Activated T-helper 9 cell treated with anti-CD3 and anti-CD28 coated beads, Interleukin-2, amount 50 U/mL, for 16 hours (primary cell): ENCODE data around the gene NCAPD2.

Experiments used
- DNase-seq: peaks from one replicate; pipeline ENCODE4 v3.0.0-alpha.2; 2020; ENCODE audit warnings: low read depth

Gene NCAPD2

DNA sequence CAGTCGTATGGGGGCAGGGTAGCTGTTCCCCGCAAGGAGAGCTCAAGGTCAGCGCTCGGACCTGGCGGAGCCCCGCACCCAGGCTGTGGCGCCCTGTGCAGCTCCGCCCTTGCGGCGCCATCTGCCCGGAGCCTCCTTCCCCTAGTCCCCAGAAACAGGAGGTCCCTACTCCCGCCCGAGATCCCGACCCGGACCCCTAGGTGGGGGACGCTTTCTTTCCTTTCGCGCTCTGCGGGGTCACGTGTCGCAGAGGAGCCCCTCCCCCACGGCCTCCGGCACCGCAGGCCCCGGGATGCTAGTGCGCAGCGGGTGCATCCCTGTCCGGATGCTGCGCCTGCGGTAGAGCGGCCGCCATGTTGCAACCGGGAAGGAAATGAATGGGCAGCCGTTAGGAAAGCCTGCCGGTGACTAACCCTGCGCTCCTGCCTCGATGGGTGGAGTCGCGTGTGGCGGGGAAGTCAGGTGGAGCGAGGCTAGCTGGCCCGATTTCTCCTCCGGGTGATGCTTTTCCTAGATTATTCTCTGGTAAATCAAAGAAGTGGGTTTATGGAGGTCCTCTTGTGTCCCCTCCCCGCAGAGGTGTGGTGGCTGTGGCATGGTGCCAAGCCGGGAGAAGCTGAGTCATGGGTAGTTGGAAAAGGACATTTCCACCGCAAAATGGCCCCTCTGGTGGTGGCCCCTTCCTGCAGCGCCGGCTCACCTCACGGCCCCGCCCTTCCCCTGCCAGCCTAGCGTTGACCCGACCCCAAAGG is 41.2 kb downstream of the NCAPD2 start:
- peak; percentile 71 for DNase-seq

DNA sequence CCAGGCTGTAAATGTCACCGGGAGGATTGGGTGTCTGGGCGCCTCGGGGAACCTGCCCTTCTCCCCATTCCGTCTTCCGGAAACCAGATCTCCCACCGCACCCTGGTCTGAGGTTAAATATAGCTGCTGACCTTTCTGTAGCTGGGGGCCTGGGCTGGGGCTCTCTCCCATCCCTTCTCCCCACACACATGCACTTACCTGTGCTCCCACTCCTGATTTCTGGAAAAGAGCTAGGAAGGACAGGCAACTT is 41.7 kb downstream of the NCAPD2 start:
- DNase-seq = no peak

DNA sequence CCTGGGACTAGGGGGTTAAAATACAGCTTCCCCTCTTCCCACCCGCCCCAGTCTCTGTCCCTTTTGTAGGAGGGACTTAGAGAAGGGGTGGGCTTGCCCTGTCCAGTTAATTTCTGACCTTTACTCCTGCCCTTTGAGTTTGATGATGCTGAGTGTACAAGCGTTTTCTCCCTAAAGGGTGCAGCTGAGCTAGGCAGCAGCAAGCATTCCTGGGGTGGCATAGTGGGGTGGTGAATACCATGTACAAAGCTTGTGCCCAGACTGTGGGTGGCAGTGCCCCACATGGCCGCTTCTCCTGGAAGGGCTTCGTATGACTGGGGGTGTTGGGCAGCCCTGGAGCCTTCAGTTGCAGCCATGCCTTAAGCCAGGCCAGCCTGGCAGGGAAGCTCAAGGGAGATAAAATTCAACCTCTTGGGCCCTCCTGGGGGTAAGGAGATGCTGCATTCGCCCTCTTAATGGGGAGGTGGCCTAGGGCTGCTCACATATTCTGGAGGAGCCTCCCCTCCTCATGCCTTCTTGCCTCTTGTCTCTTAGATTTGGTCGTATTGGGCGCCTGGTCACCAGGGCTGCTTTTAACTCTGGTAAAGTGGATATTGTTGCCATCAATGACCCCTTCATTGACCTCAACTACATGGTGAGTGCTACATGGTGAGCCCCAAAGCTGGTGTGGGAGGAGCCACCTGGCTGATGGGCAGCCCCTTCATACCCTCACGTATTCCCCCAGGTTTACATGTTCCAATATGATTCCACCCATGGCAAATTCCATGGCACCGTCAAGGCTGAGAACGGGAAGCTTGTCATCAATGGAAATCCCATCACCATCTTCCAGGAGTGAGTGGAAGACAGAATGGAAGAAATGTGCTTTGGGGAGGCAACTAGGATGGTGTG is 42.3 kb downstream of the NCAPD2 start:
- DNase-seq = no peak

DNA sequence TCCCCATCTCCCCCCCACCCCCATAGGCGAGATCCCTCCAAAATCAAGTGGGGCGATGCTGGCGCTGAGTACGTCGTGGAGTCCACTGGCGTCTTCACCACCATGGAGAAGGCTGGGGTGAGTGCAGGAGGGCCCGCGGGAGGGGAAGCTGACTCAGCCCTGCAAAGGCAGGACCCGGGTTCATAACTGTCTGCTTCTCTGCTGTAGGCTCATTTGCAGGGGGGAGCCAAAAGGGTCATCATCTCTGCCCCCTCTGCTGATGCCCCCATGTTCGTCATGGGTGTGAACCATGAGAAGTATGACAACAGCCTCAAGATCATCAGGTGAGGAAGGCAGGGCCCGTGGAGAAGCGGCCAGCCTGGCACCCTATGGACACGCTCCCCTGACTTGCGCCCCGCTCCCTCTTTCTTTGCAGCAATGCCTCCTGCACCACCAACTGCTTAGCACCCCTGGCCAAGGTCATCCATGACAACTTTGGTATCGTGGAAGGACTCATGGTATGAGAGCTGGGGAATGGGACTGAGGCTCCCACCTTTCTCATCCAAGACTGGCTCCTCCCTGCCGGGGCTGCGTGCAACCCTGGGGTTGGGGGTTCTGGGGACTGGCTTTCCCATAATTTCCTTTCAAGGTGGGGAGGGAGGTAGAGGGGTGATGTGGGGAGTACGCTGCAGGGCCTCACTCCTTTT is 43.1 kb downstream of the NCAPD2 start:
- DNase-seq = no peak

DNA sequence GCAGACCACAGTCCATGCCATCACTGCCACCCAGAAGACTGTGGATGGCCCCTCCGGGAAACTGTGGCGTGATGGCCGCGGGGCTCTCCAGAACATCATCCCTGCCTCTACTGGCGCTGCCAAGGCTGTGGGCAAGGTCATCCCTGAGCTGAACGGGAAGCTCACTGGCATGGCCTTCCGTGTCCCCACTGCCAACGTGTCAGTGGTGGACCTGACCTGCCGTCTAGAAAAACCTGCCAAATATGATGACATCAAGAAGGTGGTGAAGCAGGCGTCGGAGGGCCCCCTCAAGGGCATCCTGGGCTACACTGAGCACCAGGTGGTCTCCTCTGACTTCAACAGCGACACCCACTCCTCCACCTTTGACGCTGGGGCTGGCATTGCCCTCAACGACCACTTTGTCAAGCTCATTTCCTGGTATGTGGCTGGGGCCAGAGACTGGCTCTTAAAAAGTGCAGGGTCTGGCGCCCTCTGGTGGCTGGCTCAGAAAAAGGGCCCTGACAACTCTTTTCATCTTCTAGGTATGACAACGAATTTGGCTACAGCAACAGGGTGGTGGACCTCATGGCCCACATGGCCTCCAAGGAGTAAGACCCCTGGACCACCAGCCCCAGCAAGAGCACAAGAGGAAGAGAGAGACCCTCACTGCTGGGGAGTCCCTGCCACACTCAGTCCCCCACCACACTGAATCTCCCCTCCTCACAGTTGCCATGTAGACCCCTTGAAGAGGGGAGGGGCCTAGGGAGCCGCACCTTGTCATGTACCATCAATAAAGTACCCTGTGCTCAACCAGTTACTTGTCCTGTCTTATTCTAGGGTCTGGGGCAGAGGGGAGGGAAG is 43.9 kb downstream of the NCAPD2 start:
- peak; percentile 76 for DNase-seq

DNA sequence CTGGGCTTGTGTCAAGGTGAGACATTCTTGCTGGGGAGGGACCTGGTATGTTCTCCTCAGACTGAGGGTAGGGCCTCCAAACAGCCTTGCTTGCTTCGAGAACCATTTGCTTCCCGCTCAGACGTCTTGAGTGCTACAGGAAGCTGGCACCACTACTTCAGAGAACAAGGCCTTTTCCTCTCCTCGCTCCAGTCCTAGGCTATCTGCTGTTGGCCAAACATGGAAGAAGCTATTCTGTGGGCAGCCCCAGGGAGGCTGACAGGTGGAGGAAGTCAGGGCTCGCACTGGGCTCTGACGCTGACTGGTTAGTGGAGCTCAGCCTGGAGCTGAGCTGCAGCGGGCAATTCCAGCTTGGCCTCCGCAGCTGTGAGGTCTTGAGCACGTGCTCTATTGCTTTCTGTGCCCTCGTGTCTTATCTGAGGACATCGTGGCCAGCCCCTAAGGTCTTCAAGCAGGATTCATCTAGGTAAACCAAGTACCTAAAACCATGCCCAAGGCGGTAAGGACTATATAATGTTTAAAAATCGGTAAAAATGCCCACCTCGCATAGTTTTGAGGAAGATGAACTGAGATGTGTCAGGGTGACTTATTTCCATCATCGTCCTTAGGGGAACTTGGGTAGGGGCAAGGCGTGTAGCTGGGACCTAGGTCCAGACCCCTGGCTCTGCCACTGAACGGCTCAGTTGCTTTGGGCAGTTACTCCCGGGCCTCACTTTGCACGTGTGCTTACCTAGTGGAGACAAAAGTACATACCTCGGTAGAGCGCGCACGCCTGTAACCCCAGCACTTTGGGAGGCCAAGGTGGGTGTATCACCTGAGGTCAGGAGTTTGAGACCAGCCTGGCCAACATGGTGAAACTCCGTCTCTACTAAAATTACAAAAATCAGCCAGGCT is 44.8 kb downstream of the NCAPD2 start:
- no peak for DNase-seq

DNA sequence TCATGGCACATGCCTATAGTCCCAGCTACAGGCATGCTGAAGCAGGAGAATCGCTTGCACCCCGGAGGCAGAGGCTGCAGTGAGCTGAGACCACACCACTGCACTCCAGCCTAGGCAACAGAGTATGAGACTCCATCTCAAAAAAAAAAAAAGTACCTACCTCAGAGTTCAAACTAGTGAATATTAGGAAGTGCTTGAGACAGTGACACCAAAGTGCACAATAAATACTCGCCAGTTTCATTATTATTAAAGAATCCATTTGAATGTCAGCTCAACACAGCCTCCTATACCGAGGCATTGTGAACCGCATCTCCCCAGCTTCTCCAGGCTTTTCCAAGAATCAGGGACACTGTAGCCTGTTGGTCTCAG is 45.4 kb downstream of the NCAPD2 start:
- no peak for DNase-seq

DNA sequence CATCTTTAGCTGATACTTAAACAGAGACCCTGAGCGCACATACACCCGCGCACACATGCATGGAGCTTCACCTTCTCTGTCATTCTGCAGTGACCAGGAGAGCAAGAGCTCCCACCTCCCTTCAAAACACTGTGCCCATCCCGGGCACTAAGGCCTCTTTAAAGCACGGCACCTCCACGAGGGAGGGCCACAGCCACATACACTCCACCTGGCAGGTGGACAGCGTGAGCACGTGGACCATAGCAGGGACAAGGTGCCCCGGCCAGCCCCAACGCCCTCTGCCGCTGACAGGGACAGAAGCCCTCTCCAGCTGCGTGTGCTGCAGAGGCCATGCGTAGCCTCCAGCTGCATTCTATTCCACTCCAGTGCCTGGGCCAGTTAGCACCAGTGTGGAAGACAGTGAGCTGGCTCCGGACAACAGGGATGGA is 45.8 kb downstream of the NCAPD2 start:
- no peak for DNase-seq

DNA sequence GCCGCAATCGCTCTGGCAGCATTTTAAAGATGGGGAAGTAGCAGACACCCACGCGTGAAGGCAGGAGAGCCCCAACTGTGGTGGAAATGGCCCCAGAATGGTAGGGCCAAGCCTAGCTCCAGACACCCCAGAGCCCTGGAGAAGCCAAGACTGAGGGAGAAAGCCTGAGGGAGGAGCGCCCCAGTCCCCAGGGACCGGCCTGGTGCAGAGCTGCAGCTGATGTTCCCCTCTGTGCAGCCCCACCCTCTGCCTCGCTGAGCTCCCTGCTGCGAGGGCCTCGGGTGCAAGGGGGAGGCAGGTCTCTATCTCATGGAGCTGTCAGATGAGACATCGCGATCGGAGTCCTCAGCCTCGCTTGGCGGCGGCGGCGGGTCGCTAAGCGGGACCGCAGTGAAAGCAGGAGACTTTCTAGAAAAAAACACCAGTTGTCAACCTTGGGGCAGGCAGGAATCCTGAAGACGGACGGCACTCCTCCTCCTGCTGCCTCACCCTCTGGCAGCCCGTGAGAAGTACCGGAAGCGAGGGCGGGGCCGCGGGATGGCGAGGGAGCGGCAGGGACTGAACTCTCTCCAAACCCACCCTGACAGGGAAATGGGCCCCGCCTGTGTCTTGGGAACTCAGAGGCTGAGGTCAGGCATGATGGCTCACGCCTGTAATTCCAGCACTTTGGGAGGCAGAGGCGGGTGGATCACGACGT is 46.4 kb downstream of the NCAPD2 start:
- peak; percentile 40 for DNase-seq

DNA sequence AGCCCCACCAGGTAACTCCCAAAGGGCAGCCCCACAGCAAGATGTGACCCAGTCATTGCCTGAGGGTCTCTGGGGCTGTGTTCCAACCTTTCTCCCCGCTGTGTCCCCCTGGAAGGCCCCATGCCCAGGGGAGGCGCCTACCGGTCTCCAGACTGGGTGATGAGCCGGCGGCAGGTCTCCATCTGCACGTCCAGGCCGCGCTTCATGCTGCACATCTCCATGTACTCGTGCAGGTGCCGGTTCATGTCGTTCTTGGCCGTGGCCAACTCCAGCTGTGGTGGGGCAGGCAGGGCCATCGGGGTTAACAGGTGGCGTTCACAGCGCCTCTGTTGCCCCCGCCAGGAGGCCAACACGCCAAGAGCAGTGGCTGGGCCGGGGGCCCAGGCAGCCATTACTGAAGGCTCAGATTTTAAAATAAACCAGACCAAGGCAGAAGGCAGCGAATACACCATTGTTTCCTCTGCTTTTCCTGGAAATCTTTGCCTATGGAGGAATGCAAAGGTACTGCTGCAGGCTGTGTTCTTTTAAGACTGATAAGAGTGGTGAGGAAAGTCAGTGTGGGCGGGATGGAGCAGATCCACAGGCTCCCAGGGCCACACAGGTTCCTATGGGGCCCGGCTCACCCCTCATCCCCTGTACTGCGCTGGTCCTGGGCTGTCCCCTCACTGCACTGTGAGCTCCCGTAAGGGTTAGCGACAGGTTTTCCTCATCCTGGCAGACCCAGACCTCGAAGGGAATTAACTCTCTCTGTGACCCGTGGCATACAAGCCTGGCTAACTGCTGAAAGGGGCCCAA is 47.7 kb downstream of the NCAPD2 start:
- no peak for DNase-seq

DNA sequence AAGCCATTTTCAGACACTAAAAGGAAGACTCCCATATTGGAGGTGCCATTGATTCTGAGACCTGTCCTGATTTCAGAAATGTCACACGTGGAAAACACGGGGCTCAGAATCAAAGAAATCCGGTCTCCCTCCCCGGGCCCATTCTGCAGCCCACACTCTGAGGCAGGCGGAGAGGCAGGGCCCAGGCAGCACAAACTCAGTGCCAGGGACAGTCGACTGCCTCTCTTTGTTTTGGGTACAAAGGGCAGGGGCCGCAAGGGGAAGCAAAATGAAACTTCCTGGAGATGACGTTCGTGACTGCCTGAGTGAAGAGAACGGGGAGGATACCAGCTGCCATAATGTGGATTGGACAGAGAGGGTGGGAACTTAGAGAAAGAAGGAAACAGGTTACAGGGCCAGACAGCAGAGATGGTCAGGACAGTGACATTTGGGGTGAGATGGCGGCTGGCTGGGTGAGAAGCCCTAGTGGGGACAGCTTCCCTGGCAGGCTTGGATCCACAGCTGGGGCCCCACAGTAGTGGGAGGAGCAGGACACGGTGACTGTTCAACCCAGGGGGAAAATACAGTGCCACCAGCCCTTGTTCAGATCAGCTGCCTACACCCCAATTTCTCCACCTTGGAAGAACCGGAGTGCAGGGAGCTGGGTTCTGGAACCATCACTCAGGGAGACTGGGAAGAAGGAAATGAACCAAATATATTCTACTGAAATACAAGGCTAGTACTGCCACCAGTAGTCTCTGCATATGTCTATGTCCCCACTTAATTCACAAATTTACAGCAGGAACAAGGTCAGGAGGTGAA is 48.5 kb downstream of the NCAPD2 start:
- DNase-seq = no peak

DNA sequence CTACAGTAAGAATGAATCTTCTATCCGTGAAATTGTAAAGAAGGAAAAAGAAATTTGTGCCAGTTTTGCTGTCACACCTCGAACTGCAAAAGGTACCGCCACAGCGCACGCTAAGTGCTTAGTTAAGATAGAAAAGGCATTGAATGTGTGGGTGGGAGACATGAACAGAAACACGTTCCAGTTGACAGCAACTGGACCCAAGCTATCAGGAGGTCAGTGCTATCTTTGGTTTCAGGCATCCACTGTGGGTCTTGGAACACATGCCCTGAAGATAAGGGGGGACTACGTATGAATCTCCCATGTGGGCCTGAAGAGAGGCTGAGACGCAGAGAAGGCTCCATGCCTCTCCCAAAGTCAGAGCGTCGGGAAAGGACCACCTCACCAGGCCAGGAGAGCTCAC is 52.1 kb downstream of the NCAPD2 start:
- DNase-seq = no peak

DNA sequence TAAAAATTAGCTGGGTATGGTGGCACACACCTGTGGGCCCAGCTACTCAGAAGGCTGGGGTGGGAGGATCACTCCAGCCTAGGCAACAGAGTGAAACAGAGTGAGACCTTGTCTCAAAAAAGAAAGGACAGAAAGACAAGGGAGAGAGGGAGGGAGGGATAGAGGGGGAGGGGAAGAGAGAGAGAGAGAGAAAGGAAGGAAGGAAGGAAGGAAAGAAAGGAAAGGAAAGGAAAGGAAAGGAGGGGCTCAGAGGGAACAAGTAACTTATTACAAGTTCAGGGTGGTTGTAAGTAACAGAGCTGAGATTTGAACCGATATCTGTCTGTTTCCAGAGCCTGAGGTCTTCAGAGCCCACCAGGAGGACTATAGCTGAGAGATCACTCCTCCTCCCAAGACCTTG is 53.7 kb downstream of the NCAPD2 start:
- DNase-seq = no peak

DNA sequence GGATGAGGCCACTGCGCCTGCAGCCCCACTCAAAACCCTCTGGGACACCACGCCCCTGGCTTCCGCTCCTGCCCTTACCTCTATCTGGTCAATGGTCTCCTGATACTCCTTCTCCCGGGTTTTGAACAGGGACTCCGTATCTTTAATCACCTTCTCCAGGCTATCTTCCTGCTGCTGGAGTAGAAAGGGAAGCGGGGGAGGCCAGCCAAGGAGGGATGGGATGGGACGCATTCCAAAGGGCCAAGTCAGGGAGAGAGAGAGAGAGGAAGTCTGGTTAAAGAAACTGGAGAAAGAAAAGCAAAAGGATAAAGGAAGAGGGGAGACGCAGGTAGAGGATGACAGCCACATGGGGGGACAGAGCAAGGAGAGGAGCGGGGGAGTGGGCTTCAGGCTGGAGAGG is 54.1 kb downstream of the NCAPD2 start:
- DNase-seq = no peak

DNA sequence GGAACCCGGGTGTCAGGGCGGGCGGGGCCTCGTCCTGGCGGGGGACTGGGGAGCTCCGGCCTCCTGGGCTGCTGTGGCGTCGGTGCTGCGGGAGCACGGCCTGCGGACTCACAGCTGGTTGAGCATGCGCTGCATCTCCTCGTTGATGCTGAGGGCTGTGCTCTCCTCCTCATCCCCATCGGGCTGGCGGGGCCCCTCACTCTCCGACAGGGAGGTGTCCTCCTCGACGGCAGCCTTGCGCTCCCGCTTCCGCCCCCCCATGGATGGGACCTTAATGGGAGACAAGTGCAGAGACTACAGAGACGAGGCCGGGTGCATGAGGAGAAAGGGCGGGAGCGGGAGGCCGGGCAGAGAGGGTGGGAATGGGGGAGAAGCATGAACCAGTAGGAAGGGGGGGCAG is 54.7 kb downstream of the NCAPD2 start:
- DNase-seq = no peak

DNA sequence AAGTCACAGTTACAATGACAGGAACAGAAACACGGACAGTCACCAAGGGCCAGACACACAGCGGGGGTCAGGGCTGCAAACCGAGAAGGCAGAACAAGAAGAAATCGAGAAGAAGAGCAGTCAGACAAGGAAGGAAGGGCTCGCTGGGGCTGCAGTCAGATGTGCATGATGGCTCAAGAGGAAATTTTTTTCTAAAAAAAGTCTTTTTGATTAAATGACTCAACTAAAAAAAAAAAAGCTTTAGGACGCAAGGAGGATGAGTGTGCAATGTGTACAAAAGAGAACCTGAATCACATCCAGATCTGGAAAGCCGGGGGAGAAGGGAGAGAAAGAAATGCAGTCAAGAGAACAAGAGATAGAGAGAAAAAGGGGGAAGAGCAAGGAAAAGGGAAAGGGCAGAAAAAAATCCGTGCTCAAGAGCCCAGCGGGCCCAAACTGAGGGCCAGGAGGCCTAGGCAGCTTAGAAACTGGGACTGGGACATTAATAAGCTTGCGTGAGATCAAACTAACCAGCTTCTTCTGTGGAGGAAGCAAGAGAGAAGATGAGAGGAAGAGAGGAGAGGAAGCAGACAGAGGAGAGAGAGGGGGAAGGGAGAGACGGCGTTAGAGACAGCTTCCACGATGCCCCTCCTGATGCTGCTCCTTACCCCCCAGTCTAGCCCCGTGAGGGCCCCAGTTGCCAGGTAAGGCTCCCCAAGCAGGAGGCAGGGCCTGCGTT is 55.2 kb downstream of the NCAPD2 start:
- no peak for DNase-seq

DNA sequence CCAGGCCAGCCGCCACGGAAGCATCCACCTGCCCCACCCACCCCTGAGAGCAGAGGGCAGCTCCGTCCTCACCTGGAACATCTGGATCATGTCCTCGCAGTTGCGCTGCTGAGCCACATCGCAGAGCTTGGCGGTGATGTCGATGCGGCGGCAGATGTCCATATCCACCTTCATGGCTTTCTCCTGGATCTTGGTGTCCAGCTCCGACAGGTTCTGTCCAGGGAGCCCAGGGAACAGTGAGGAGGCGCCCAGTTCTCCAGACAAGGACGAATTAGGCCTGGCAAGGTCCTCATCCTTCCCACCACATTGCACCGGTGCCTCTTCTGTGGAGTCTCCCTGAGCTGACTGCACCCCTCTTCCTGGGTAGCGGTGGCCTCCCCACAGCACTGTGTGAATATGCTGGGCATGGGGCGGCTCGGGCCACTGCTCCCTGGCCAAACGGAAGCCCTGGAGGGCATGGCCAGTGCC is 55.8 kb downstream of the NCAPD2 start:
- no peak for DNase-seq
